Measurements from ENCODE around the gene TRPM3.
A peak's percentile ranks its signal among the peaks of the same experiment; 100 is the strongest.

TRPM3 gene

GRCh38 chr9:70609542-70610286 is 511.7 kb downstream of the TRPM3 start:
- DNase-seq (ENCODE audit: low spot score): no peak

GRCh38 chr9:70609011-70609410 is 512.4 kb downstream of the TRPM3 start:
- DNase-seq (ENCODE audit: low spot score): no peak

DNA sequence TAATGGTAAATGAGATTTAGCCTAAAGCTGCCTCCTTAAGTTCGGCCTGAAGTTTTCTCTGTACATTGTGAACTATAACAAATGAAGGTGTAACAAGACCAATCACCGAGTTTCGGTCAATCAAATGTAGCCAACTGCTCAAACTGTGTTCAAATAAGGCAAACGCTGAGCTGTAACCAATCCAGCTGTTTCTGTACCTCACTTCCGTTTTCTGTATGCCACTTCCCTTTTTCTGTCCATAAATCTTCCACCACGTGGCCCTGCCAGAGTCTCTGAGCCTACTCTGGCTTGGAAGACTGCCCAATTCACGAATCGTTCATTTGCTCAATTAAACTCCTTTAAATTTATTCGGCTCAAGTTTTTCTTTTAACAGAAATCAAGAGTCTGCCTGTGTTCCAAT is 513.5 kb downstream of the TRPM3 start:
- no peak for DNase-seq (ENCODE audit: low spot score)

GRCh38 chr9:70607329-70607728 is 514.1 kb downstream of the TRPM3 start:
- DNase-seq (ENCODE audit: low spot score): no peak

DNA sequence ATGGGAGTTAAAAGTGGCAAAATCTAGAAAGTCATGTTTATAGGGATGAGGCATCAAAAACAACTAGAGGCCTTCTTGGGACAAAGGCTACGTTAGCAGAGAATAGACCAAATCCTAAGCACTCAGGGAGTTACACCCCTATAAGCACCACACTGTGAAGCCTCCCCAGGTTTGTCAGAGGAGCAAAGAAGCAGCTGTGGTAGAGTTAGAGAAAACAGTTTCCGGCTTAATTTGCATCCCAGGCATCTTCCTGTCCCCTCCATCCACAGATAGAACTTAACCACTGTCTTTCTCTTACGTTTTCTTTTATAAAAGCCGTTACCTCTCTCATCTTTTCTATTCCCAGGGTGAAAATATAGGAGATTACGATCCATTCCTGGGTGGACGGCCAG is 518.4 kb downstream of the TRPM3 start:
- DNase-seq (ENCODE audit: low spot score): no peak

- peak; percentile 82 for DNase-seq (ENCODE audit: low spot score)
Observed at GRCh38 chr9:70602321-70603019, 519.0 kb downstream of the TRPM3 start.

DNA sequence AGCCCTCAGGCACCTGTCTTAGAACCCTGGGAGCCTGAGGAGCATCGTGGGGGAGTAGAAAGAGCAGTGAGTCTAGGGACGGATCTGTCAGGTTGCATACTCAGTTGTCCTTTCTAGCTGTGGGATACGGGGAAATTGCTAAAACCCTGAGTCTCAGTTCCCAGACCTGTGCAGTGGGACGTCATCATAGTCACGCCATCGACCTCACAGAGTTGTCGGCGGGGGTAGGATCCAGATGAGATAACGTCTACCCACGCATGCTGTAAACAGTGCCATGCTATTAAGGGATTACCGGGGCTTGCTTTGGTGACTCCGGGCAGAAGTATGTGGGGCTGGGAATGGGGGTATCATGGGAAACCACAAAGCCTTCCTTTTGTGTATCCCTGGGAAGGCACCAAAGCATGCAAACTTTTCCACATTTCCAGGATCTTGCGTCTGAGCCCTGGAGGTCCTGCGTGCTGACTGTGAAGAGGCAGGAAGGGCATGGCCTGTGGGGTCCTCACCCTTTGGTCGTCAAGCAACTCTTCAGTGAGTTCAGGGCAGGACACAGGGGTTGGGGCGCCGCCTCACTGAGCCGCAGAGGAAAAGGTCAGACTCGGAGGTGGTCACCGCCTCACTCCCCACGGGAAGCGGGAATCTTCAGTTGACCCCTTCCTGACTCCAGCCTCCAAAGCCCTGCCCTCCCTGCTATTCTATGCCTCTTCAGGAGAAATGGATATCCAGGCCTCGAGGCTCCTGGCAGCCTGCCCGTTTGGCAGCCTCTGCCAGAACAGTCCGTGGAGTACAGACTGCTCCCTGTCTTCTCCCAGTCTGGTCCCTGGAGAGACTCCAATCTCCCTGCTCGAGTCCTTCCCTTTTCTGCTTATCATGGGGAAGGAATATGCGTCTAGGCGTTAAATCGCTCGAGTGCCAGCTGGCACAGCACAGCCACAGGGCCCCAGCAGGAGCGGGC is 520.1 kb downstream of the TRPM3 start:
- DNase-seq (ENCODE audit: low spot score): no peak

- no peak for DNase-seq (ENCODE audit: low spot score)
Observed at GRCh38 chr9:70600506-70600905, 520.9 kb downstream of the TRPM3 start.

DNA sequence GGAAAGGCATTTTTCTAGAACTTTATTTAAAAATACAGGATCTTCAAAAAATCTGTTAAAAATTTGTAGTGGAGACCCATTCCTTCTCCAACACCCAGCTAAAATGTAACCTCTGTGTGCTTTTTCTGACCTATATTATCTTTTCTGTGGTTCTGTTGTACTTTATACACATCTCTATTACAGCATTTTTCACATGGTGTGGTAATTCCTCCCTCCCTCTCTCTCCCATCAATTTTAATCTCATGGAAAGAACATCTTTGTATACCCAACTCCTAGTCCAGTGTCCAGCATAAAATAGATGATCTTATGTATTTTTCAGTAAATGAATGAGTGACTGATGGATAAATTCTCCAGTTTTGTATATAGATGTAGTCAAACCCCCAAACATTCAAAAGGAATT is 523.5 kb downstream of the TRPM3 start:
- no peak for DNase-seq (ENCODE audit: low spot score)

GRCh38 chr9:70595211-70595610 is 526.2 kb downstream of the TRPM3 start:
- DNase-seq (ENCODE audit: low spot score): no peak

GRCh38 chr9:70594386-70594944 is 527.0 kb downstream of the TRPM3 start:
- DNase-seq (ENCODE audit: low spot score): no peak

DNA sequence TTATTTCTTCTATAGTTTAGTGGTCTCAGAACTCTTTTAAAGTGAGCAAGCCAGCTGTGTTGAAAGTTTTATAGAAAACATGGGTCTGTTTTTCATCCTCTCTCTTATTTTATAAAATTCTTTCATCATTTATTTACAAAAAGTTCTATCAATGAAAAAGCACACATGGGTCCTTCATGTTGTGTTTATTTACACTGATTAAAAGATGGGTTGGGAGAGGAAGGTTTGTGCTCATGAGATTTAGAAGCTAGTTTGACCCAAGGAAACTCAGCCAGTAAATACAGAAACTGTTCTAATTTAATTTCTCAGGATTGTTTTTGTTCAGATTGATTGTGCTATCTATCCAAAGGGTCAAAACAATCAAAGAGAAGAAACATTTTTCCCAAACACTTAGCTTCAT is 528.2 kb downstream of the TRPM3 start:
- no peak for DNase-seq (ENCODE audit: low spot score)

- no peak for DNase-seq (ENCODE audit: low spot score)
Observed at GRCh38 chr9:70590315-70590677, 531.1 kb downstream of the TRPM3 start.

DNA sequence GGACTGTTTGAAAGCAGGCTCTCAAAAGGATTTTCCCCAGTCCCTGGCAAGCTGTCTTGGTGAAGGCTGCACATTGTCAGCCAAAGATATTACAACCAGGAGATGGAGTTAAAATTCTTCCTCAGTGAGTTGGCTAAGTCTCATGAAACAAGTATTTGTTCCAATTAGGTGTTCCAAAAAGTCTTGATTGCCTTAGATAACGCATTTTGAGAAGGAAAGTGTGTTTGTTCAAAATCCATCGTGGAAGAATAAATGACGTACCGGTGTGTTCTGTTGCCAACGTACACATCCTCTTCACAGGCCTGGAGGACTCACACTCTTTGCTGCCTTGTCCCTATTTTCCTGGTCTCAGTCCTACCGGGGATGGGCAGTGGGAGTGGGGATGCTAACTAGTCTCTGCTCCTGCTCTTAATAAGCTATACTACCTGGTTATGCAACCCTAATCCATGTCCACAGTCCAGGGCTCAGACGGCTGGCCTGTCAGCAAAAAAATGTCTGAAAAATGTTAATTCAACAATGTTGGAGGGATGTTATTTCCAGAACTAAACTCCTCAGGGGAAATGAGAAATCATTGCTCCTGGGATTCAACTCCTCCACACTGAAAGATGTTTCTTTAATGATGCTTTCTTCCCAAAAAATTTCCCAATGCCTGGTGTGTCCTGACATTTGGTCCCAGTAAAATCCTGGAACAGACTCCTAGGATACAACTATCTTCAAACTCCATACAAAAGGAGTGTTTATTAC is 531.7 kb downstream of the TRPM3 start:
- DNase-seq (ENCODE audit: low spot score): no peak

DNA sequence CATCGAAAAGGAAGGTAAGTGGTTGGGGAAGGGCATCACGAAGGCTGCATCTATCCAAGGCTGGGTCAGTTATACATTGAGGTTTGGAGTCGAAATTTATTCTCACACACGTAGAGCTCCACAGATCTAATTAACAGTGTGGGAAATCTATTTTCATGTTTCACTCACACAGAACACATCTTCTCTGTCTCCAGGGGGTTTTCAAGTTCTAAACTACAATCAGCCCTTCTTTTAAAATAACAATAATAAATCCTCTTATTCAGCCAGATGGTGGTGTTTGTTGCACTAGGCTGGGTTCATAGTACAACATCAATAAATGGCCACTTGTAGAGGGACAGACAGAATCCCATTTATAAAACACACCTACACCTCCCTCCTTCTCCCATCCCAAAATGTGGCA is 532.4 kb downstream of the TRPM3 start:
- no peak for DNase-seq (ENCODE audit: low spot score)

GRCh38 chr9:70588381-70588780 is 533.0 kb downstream of the TRPM3 start:
- no peak for DNase-seq (ENCODE audit: low spot score)

DNA sequence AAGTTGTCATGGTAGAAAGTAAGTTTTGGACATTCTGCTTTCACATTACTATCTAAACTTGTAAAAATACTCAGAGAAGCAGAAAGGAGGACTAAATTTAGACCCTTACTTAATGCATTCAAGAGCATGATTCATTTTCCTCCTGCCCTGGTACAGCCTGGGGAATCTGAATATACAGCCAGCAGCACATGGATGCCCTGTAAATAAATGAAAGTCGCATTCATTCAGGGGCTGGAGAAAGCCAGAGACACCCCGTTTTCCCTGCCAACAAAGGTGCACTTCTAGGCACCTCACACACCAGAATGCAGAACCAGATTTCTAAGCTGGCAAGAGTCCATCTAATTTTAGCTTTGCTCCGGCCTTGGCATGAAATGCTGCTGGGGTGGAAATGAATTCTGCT is 534.2 kb downstream of the TRPM3 start:
- peak; percentile 41 for DNase-seq (ENCODE audit: low spot score)

- DNase-seq (ENCODE audit: low spot score): no peak
Observed at GRCh38 chr9:70586476-70586875, 534.9 kb downstream of the TRPM3 start.

DNA sequence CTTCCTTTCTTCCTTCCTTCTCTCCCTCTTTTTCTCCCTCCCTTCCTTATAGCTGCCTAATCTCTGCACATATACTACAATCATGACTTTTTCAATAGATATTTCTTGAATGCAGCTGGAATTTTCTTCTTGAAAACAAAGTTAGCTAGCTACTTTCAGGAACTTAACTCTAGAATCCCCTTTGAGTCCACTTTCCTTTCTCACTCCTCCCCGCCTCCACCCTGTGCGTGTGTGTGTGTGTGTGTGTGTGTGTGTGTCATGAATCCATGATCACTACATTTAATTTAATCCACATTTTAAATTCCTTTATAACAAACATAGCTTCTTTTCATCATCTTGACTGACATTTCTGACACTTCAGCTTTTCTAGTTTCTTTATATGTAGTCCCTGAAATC is 539.5 kb downstream of the TRPM3 start:
- DNase-seq (ENCODE audit: low spot score): no peak

DNA sequence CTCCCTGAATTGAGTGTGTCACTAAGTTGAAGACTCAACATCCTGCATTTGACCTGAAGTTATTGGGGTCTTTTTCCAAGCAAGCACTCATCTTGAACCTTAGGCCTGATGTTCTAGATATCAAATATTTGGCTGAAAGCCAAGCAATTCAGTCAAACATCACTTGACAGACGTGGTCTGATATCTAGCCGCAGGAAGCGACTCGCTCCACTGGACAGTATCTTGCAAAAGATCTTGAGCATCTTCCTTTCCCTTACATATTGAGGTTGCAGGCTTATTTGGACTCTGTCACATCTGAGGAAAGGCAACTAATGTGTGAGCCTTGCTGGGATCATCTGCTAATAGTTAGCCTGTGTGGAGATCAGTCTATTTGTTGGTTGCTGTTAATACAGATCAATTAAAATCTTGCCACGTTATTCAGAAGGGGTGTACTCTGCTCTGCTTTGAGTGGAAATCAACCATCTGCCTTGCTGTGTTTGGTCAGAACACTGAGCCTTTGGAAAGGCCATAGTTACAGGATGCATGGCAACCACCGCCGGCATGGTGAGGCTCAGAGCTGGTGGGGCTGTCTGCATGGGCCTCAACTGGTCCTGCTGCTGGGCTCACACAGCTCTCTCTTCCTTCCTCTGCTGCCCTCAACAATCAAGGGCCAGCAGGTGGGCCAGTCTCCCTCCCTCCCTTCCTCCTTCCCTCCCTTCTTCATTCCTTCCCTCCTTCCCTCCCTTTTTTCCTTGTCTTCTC is 540.0 kb downstream of the TRPM3 start:
- no peak for DNase-seq (ENCODE audit: low spot score)

DNA sequence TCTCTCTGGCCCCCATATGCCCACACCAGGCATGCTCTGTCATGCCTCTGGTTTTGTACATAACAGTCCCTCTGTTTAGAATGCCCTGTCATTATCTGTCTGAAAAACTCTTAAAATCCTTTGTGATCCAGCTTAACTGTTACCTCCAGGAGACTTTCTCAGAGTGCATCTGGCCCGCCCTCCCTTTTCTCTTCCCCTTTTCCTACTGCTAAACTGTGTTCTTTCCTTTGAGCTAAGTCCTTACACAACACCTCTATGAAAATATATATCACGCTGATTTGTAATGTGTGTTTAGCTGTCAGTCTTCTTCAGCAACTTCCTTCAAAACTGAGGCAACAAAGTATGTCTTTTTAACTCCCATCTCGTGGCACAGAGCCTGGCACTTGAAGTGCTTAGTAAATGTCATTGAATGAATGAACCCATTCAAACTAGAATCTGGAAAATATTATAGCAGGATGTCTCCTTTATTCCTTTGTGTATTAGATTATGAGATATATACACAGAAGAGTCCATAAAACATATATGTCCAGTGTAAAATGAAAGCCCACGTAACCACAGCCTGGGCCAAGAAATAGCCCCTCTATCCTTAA is 540.7 kb downstream of the TRPM3 start:
- DNase-seq (ENCODE audit: low spot score): no peak
